ENCODE measurements around the gene ZNF853. TPM values are rescaled to one million over a fixed set of nuclear protein-coding genes. Genes with fewer than 3 reads are reported as not detected.

ZNF853 gene
- polyA plus RNA-seq, 3 donors = 0.15 TPM; not detected in 2

- WGBS (ENCODE audit: insufficient coverage) = 91% methylated on average over 16 of the region's 17 CpGs
- TF ChIP-seq CTCF (IDR thresholded peaks at IDR 0.05) = no peak
- Mint-ChIP-seq H3K4me1 (no peaks in the 10 kb centered on the region), H3K27ac (peak overlapping the region in 2 of 7 donors; percentile 45 to 73), H3K36me3 (peaks cover 83 to 94% of the 10 kb centered on the region in 2 donors), H3K4me3 (no peak overlapping the region), H3K27me3 (ENCODE audit: low read depth in 3 of 3) (no peaks in the 10 kb centered on the region), H3K9me3 (peaks cover 28 to 57% (median 46%) of the 10 kb centered on the region in 7 donors)
- no peak overlapping the region for H3K9ac ChIP-seq (ENCODE audit: insufficient read depth, low read length, poor library complexity, severe bottlenecking)
- no peak overlapping the region for H3K4me3 ChIP-seq (replicated peaks in 1 of 3; ENCODE audit: low read depth in 2 of 3, low read length in 3 of 3)
- H4K20me1 ChIP-seq (ENCODE audit: insufficient read depth, low read length) = peaks cover 66% of the 10 kb centered on the region
- no peak overlapping the region for H3K4me2 ChIP-seq (replicated peaks; ENCODE audit: extremely low read depth, low read length, poor library complexity, severe bottlenecking)
- intact Hi-C loops (cut with micrococcal nuclease) = no loop called here
- peaks cover 16% of the 10 kb centered on the region for H3K79me2 ChIP-seq (ENCODE audit: insufficient read depth, low read length)
- peaks cover 34 to 48% of the 10 kb centered on the region in 2 donors for H3K9me3 ChIP-seq (replicated peaks in 1 of 2; ENCODE audit: control insufficient read depth in 1 of 2, insufficient read depth in 1 of 2, low read length in 2 of 2)
- no peak overlapping the region for H2AFZ ChIP-seq (ENCODE audit: insufficient read depth, low read depth, low read length, poor library complexity, severe bottlenecking)
- H3K36me3 ChIP-seq (replicated peaks in 1 of 2; ENCODE audit: control insufficient read depth in 1 of 2, insufficient read depth in 2 of 2, low read length in 2 of 2) = peaks cover 87 to 95% of the 10 kb centered on the region in 2 donors
- no peak overlapping the region for H3K27ac ChIP-seq (ENCODE audit: low read depth in 1 of 2, low read length in 2 of 2)
- no peaks in the 10 kb centered on the region for H3K4me1 ChIP-seq (ENCODE audit: control insufficient read depth in 1 of 2, insufficient read depth in 2 of 2, low read length in 2 of 2)
- no peaks in the 10 kb centered on the region for H3K27me3 ChIP-seq (ENCODE audit: control insufficient read depth in 2 of 2, insufficient read depth in 2 of 2, low read length in 2 of 2)
- DNase-seq = peak in 1 of 3 donors; percentile 1
Measured at GRCh38 chr7:6648066-6648814, 32.8 kb downstream of the ZNF853 start.

- 100% methylated on average over 3 of the region's 5 CpGs for WGBS (ENCODE audit: insufficient coverage)
- peaks cover 78 to 89% of the 10 kb centered on the region in 2 donors for H3K36me3 Mint-ChIP-seq
- peak in 1 of 3 donors; percentile 1 for DNase-seq
- Histone ChIP-seq H3K9me3 (replicated peaks in 1 of 2; ENCODE audit: control insufficient read depth in 1 of 2, insufficient read depth in 1 of 2, low read length in 2 of 2) (peaks cover 34 to 48% of the 10 kb centered on the region in 2 donors), H4K20me1 (ENCODE audit: insufficient read depth, low read length) (peaks cover 61% of the 10 kb centered on the region), H3K4me3 (replicated peaks in 1 of 3; ENCODE audit: low read depth in 2 of 3, low read length in 3 of 3) (no peak overlapping the region), H3K9ac (ENCODE audit: insufficient read depth, low read length, poor library complexity, severe bottlenecking) (no peak overlapping the region), H3K27ac (ENCODE audit: low read depth in 1 of 2, low read length in 2 of 2) (no peak overlapping the region), H3K4me1 (ENCODE audit: control insufficient read depth in 1 of 2, insufficient read depth in 2 of 2, low read length in 2 of 2) (no peaks in the 10 kb centered on the region), H3K36me3 (replicated peaks in 1 of 2; ENCODE audit: control insufficient read depth in 1 of 2, insufficient read depth in 2 of 2, low read length in 2 of 2) (peaks cover 82 to 90% of the 10 kb centered on the region in 2 donors), H3K4me2 (replicated peaks; ENCODE audit: extremely low read depth, low read length, poor library complexity, severe bottlenecking) (no peak overlapping the region), H3K27me3 (ENCODE audit: control insufficient read depth in 2 of 2, insufficient read depth in 2 of 2, low read length in 2 of 2) (no peaks in the 10 kb centered on the region), H2AFZ (ENCODE audit: insufficient read depth, low read depth, low read length, poor library complexity, severe bottlenecking) (no peak overlapping the region), H3K79me2 (ENCODE audit: insufficient read depth, low read length) (peaks cover 16% of the 10 kb centered on the region)
- H3K4me3 Mint-ChIP-seq = no peak overlapping the region
- H3K27me3 Mint-ChIP-seq (ENCODE audit: low read depth in 3 of 3) = no peaks in the 10 kb centered on the region
- H3K4me1 Mint-ChIP-seq = no peaks in the 10 kb centered on the region
- peaks cover 28 to 57% (median 46%) of the 10 kb centered on the region in 7 donors for H3K9me3 Mint-ChIP-seq
- peak overlapping the region in 1 of 7 donors; percentile 45 for H3K27ac Mint-ChIP-seq
- TF ChIP-seq CTCF (IDR thresholded peaks at IDR 0.05) = no peak
- intact Hi-C loops (cut with micrococcal nuclease) = no loop called here
Measured at GRCh38 chr7:6648815-6649104, 33.4 kb downstream of the ZNF853 start.
